ENCODE measurements around the gene PPP2CA. TPM values are rescaled to one million over a fixed set of nuclear protein-coding genes. Genes with fewer than 3 reads are reported as not detected.

The PPP2CA gene
- total and polyA plus RNA-seq, 10 of the 15 experiments (the other 5 are each of a cell fraction or from before 2014, with no cell fraction given) = 18.6 to 385 (median 134) TPM

- TF ChIP-seq CHD2 (IDR thresholded peaks at IDR 0.05; ENCODE audit: borderline replicate concordance, low read depth, low read length) (no peak), RBBP5 (conservative IDR thresholded peaks at IDR 0.05) (no peak), NFXL1 (IDR thresholded peaks at IDR 0.05; ENCODE audit: borderline replicate concordance) (no peak), KLF5 (IDR thresholded peaks at IDR 0.05; ENCODE audit: partially characterized antibody) (no peak), RAD21 (IDR thresholded peaks at IDR 0.05; ENCODE audit: insufficient read depth, low read depth, low read length) (no peak), TAF1 (IDR thresholded peaks at IDR 0.05; ENCODE audit: borderline replicate concordance, low read depth, low read length) (no peak), SMAD5 (IDR thresholded peaks at IDR 0.05; ENCODE audit: low read depth) (no peak), SP1 (IDR thresholded peaks at IDR 0.05; ENCODE audit: low read depth, low read length) (no peak), E4F1 (IDR thresholded peaks at IDR 0.05; ENCODE audit: borderline replicate concordance, partially characterized antibody) (no peak), ZBTB33 (IDR thresholded peaks at IDR 0.05) (no peak), SUZ12 (IDR thresholded peaks at IDR 0.05; ENCODE audit: unreplicated experiment) (no peak), IRF3 (IDR thresholded peaks at IDR 0.05) (no peak), SREBF1 (IDR thresholded peaks at IDR 0.05; ENCODE audit: low read length) (no peak), TCF7 (IDR thresholded peaks at IDR 0.05; ENCODE audit: borderline replicate concordance) (0 out of 2 replicates have a peak, but pooled peaks have one; percentile 8), TBL1XR1 (IDR thresholded peaks at IDR 0.05; ENCODE audit: low read depth, low read length) (no peak), USF1 (IDR thresholded peaks at IDR 0.05; ENCODE audit: borderline replicate concordance, extremely low read length, insufficient read depth, low read depth, low read length) (no peak), HSF1 (IDR thresholded peaks at IDR 0.05; ENCODE audit: low read depth, low read length) (no peak), ATF2 (IDR thresholded peaks at IDR 0.05; ENCODE audit: low read length) (0 out of 2 replicates have a peak, but pooled peaks have one; percentile 10), MTA3 (IDR thresholded peaks at IDR 0.05; ENCODE audit: borderline replicate concordance, low read length) (no peak), POLR2A (IDR thresholded peaks at IDR 0.05; ENCODE audit: low read depth, low read length) (peak; percentile 37; the same call in 1 of the 2 replicates)
Measured at GRCh38 chr5:134149571-134150303, 76.1 kb downstream of the PPP2CA start (continued).

Data from GM12878 (cell line).